DMS153 treated with DMSO at 0.1 percent for 48 hours (cell line): ENCODE results near the gene TWSG1.
"Not testable (repeated sequence)": the region's sequence is repeated elsewhere in the genome, so short reads cannot be mapped to it uniquely, and the experiment has no call there.

Source experiments
- DNase-seq: peaks from one replicate; lab custom pipeline; 2025; ENCODE audit not compliant: unreplicated experiment; lab: John Stamatoyannopoulos, UW

Gene TWSG1

DNA sequence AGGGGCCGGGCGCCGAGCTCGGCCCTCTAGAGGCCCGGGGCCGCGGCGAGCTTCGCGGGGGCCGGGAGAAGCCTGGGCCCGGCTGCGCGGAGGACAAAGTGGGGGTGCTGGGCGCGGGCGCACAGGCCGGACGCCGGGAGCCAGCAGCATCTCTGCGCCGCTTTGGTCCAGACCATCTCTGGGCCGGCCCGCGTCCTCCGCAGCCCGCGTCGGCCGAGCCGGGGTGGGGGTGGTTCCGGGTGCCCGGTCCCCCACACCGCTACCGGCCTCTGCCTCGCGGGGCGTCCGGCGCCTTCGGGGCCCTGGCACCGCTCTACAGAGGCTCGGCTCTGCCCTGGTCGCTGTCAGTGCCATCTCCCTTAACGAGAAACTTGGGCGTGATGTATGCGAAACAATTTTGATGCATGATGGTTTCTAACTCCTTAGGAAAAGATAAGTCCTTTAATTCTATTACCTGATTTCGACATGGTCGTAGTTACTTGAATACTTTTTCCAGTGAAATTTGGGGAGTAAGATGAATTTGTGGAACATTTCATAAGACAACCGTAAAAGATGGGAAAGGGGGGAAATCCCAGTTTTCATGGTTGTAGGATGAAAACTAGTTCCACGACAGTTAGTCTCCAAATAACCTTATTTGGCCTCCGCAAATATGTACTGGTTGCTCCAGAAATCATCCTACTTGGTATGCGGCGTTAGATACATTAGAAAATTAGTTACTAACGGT lies 562 bp downstream of the TWSG1 start:
- no peak for DNase-seq

- DNase-seq, result no peak
These were observed 1.1 kb downstream of the TWSG1 start for GRCh38 chr18:9335697-9336045.

GRCh38 chr18:9336827-9337226 lies 2.3 kb downstream of the TWSG1 start:
- no peak for DNase-seq

- no peak for DNase-seq
These were observed 3.3 kb downstream of the TWSG1 start for GRCh38 chr18:9337873-9338272.

DNA sequence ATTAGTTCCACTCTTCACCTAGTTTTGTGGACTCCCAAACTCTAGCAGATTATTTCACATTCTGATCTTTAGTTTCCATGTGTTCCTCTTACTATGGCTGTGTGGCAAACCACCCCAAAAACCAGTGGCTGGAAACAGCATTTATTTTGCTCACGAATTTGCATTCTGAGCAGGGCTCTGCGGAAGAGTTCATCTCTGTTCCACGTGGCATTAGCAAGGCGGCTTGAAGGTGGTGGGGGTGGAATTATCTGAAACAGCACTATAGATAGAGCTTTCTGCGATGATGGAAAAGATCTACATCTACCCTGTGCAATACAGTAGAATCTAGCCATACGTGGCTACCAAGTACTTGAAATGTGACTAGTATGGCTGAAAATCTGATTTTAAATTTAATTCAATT lies 5.9 kb downstream of the TWSG1 start:
- no peak for DNase-seq

GRCh38 chr18:9343577-9343976 lies 9.0 kb downstream of the TWSG1 start:
- no peak for DNase-seq

GRCh38 chr18:9346775-9347174 lies 12.2 kb downstream of the TWSG1 start:
- DNase-seq, result no peak

DNA sequence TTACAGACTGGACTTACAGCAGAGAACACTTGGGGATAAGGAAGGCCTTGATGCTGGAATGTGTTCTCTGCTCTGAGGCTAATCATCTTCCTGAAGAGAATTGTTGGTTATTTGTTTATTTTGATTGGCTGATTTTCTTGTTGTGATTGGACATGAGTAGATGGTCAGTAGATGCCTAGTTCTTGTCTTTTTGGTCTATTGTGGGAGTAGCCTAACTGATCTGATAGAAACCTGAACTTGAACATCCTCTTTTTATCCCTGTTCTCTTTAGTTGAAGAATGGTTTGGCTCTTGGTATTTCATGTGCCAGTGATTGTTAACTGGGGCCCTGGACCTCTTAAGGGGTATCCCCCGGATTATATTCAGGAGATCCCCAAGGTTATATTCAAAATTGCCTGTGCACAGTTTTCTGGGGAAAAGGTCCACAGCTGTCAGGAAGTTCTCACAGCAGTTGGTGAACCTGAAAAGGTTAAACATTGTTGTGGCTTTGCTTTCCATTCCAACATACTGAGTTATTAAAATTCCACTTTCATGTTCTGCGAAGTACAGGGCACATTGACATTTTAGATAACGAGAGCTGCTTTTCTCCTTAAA lies 13.6 kb downstream of the TWSG1 start:
- no peak for DNase-seq

GRCh38 chr18:9348766-9349165 lies 14.2 kb downstream of the TWSG1 start:
- no peak for DNase-seq

GRCh38 chr18:9353596-9353995 lies 19.0 kb downstream of the TWSG1 start:
- no peak for DNase-seq

DNA sequence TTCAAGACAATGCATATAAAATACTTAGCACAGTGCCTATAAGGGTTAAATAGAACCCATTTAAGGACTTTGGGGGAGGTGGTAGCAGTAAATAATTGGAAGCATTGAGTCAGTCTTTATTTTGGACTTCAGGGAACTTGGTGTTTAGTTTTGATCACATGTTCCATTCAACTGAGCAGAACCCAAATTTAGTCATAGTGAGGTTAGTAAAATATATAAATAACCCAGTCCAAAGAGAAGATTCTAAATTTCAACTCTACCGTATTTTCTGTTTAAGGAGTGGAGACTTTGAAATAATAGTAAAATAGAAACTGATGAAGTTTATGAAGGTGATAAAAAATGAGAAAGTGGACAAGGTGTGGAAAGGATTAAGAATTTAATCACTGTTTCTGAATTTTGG lies 19.7 kb downstream of the TWSG1 start:
- no peak for DNase-seq

DNA sequence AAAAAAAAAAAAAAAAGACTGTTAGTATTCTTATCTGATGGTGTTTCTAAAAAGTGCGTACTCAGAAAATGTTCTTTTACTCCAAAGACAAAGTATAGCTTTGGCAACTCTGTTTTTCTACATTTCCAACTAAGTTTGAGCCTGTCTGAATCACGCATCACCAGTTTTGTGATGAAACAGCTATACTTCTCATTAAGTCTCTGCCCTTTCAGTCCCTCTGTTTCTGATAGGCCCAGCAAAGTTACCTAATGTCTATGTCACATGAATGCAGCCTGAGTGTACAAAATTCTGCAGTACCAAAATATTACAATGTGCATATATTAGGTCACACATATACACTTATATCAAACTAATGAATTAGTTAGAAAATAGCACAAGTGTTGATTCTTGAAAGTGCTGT lies 22.4 kb downstream of the TWSG1 start:
- no peak for DNase-seq

- no peak for DNase-seq
These were observed 25.2 kb downstream of the TWSG1 start for GRCh38 chr18:9359796-9360195.

DNA sequence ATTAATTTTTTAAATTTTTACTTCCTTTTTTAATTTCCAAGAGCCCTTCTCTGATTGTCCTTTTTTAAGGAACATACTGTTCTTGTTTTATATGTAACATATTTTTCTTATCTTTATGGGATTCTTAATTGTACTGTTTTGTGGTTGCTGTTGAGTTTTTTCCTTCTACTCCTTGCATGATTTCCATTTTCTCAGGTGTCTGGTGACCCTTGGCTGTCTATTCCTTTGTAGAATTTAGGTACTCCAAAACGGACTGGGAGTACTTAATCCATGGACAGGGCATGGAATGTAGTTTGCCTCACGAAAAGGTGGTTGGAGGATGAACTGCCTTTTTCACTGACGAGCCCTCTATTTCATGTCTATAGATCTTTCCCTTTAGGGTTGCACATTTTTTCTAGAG lies 26.6 kb downstream of the TWSG1 start:
- DNase-seq, result no peak

DNA sequence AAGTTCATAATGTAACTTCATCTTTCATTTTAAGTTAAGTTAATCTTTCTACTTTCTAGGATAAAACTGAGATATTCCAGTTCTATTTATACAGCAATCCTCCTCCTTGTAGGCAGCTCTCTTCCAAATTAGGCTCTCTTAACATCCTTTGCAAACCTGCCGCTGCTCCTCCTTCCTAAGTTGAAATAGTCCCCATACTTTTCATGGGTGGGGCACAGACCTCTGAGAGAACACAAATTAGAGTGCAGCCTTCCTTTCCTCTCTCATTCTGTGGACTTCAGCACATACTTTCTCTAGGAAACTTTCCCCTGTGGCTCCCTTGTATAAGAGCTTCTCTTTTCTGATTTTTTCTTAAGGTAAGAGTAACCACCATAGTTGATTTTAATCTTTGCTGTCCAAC lies 28.3 kb downstream of the TWSG1 start:
- DNase-seq, result no peak

DNA sequence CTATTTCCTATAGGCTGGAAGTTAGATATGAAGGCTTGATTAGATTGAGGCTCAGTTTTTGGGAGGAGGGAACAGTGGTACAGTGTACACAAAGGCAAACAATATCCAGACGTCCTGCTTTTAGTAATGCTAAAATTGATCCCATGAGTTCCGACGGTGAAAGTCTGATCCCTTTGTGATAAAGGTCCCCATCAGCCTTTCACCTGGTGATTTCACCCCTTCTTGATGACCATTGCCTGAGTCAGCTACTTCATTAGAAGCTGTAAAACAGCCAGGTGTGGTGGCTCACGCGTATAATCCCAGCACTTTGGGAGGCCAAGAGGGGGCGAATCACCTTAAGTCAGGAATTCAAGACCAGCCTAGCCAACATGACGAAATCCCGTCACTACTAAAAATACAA lies 29.7 kb downstream of the TWSG1 start:
- DNase-seq, result no peak

DNA sequence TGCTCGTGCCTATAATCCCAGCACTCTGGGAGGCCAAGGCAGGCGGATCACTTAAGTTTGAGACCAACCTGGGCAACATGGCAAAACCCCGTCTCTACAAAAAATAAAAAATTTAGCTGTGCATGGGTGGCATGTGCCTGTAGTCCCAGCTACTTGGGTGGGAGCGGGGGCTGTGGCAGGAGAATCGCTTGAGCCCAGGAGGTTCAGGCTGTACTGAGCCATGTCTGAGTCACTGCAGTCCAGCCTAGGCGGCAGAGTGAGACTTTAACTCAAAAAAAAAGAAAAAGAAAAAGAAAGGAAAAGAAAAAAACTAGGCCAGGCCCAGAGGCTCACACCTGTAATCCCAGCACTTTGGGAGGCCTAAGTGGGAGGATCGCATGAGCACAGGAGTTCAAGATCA lies 30.8 kb downstream of the TWSG1 start:
- no peak for DNase-seq

GRCh38 chr18:9366126-9366714 lies 31.6 kb downstream of the TWSG1 start:
- no peak for DNase-seq

DNA sequence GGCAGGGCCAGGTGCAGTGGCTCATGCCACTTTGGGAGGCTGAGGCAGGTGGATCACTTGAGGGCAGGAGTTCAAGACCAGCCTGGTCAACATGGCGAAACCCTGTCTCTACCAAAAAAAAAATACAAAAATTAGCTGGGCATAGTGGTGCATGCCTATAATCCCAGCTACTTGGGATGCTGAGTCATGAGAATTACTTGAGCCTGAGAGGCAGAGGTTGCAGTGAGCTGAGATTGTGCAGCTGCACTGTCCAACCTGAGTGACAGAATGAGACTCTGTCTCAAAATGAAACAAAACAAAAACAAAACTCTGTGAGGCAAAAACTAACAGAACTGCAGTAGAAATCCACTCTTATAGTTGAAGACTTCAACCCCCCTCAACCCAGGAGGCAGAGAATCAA lies 38.7 kb downstream of the TWSG1 start:
- not testable (repeated sequence) for DNase-seq

DNA sequence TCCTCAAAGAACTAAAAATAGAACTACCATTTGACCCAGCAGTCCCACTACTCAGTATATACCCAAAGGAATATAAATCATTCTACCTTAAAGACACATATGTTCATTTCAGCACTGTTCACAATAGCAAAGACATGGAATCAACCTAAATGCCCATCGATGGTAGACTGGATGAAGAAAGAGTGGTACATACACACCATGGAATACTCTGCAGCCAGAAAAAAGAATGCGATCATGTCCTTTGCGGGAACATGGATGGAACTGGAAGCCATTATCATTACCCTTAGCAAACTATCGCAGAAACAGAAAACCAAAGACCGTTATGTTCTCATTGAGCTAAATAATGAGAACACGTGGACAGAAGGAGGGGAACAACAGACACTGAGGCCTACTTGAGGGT lies 44.5 kb downstream of the TWSG1 start:
- no peak for DNase-seq

- DNase-seq, result no peak
These were observed 45.5 kb downstream of the TWSG1 start for GRCh38 chr18:9380101-9380500.

DNA sequence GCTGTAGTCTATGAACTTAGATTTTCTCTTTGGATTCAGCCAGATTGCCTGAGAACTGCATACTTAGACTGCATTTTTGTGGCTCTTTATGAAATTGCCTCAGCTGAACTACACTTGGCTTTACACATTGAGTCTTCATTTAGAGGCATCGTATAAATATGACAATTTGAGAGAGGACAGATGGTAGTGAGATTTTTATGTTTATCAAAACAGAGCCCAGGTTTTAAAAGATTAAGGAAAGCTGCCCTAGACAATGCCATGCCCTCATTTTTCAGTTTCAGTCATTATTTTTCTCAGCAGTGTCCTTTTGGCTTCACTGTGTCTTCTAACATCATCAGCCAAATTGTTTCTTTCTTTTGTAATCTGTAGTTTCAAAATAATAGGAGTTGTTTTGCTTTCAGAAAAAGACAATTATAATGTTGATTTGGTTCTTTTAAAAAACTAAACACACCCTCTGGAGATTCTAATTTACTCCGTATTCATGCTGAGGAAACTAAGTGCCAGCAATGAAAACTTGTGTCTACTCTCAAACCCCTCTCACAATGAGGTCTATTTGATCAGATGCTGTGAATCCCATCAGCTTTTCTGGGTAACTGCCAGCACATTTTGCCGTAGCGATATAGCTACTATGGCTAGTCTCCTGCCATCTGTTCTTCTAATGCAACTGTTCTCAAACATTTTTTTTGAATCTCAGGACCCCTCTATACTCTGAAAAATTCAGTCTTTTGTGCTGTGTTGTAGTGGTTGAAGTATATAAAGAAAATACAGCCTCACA lies 46.2 kb downstream of the TWSG1 start:
- DNase-seq, result no peak
